Keratinocyte (primary cell): Measurements from ENCODE around the gene FBXW7. TPM values are rescaled to one million over a fixed set of nuclear protein-coding genes. Genes with fewer than 3 reads are reported as not detected.

Source experiments
- DNase-seq: peaks from one replicate; pipeline ENCODE4 v3.0.0-alpha.2; 2011; ENCODE audit warnings: low read depth, missing footprints, low spot score
- FAIRE-seq: peaks from 2 replicates; lab custom pipeline; 2011; peaks lifted over from hg19 to GRCh38; lab: Jason Lieb, UNC
- H2AFZ ChIP-seq: 2 replicates; pipeline ENCODE4 v1.6.0; 2012; ENCODE audit warnings: low read length, control low read depth, inconsistent platforms; ENCODE audit not compliant: control insufficient read depth
- H3K27ac ChIP-seq: 2 replicates; pipeline ENCODE4 v1.5.1; 2011; ENCODE audit warnings: low read length; ENCODE audit not compliant: control insufficient read depth, insufficient read depth
- H3K27me3 ChIP-seq: 3 replicates; pipeline ENCODE4 v1.6.0; 2011; ENCODE audit warnings: low read length; ENCODE audit not compliant: control insufficient read depth, insufficient read depth; ENCODE audit errors: extremely low read depth
- H3K36me3 ChIP-seq, 2 experiments: 2 replicates in 1 of 2; 3 replicates in 1 of 2; pipeline ENCODE4 v1.5.1; 2011; ENCODE audit warnings: low read length in 2 of 2, mild to moderate bottlenecking in 1 of 2; ENCODE audit not compliant: control insufficient read depth in 2 of 2, insufficient read depth in 2 of 2; ENCODE audit errors: extremely low read depth in 1 of 2
- H3K4me1 ChIP-seq: 3 replicates; pipeline ENCODE4 v1.5.1; 2011; ENCODE audit warnings: low read length; ENCODE audit not compliant: control insufficient read depth, insufficient read depth; ENCODE audit errors: extremely low read depth
- H3K4me2 ChIP-seq: 3 replicates; pipeline ENCODE4 v1.6.0; 2011; ENCODE audit warnings: low read depth, low read length; ENCODE audit not compliant: control insufficient read depth, insufficient read depth; ENCODE audit errors: extremely low read depth
- H3K4me3 ChIP-seq, 3 experiments: fragments of 200-600 bp in 1 of 3; sonication (generic) in 1 of 3; 2 replicates in 2 of 3; 3 replicates in 1 of 3; pipeline ENCODE4 v1.5.1; 2011 to 2016; ENCODE audit warnings: low read length in 3 of 3, mild to moderate bottlenecking in 3 of 3, control low read depth in 2 of 3, inconsistent platforms in 1 of 3, low read depth in 1 of 3, mixed read lengths in 1 of 3, mixed run types in 1 of 3, moderate library complexity in 1 of 3; ENCODE audit not compliant: control insufficient read depth in 2 of 3, insufficient read depth in 2 of 3; ENCODE audit errors: extremely low read depth in 1 of 3
- H3K79me2 ChIP-seq: 2 replicates; pipeline ENCODE4 v1.6.0; 2012; ENCODE audit warnings: low read length; ENCODE audit not compliant: control insufficient read depth, insufficient read depth
- H3K9ac ChIP-seq: 3 replicates; pipeline ENCODE4 v1.6.0; 2011; ENCODE audit warnings: low read length; ENCODE audit not compliant: control insufficient read depth, insufficient read depth; ENCODE audit errors: extremely low read depth
- H3K9me1 ChIP-seq: 3 replicates; pipeline ENCODE4 v1.6.0; 2011; ENCODE audit warnings: low read length; ENCODE audit not compliant: control insufficient read depth, insufficient read depth; ENCODE audit errors: extremely low read depth
- H3K9me3 ChIP-seq: 2 replicates; pipeline ENCODE4 v1.5.1; 2012; ENCODE audit warnings: low read depth, low read length; ENCODE audit not compliant: control insufficient read depth
- H4K20me1 ChIP-seq: 3 replicates; pipeline ENCODE4 v1.6.0; 2011; ENCODE audit warnings: low read length; ENCODE audit not compliant: control insufficient read depth, insufficient read depth; ENCODE audit errors: extremely low read depth
- EZH2 ChIP-seq: IDR thresholded peaks from one replicate; pipeline ENCODE4 v1.6.1; 2012; ENCODE audit warnings: inconsistent platforms, mild to moderate bottlenecking, low read length, moderate library complexity
- dilution Hi-C: fragments of 300-500 bp; cut with MboI; formaldehyde crosslinking; loops from one replicate; pipeline ENCODE4 v1.7.0; 2020; ENCODE audit warnings: low sequenced_read_pairs; ENCODE audit not compliant: extremely low pct_ligation_motif_present
- polyA plus RNA-seq, 5 experiments: library from polyadenylated mRNA; depleted of rRNA in 3 of 5; stranded (reverse) in 3 of 5; stranded (forward) in 1 of 5; unstranded in 1 of 5; fragments of >200 nt; gene quantifications; 1 replicate in 1 of 5; 2 replicates in 3 of 5; 3 replicates in 1 of 5; pipeline versions ENCODE4 v1.2.1 to v1.2.3, GENCODE V29; 2011 to 2012; ENCODE audit warnings: missing spikeins in 2 of 5, low read depth in 1 of 5, low replicate concordance in 1 of 5
- TF ChIP-seq, protein P1 (sequence below), 3 experiments: IDR thresholded peaks in 1 of 3; conservative IDR thresholded peaks in 1 of 3; optimal IDR thresholded peaks in 1 of 3; 2 replicates in 2 of 3; 3 replicates in 1 of 3; pipeline versions ENCODE3 to v1.5.1; 2011; ENCODE audit warnings: low read length in 3 of 3, mild to moderate bottlenecking in 3 of 3, moderate library complexity in 2 of 3, control low read depth in 1 of 3, inconsistent platforms in 1 of 3; ENCODE audit not compliant: insufficient read depth in 2 of 3; ENCODE audit errors: extremely low read depth in 1 of 3

The FBXW7 gene
- polyA plus RNA-seq, 1 donor (not counting 4 experiments of a cell fraction or from before 2014, with no cell fraction given) = 39.6 TPM

DNA sequence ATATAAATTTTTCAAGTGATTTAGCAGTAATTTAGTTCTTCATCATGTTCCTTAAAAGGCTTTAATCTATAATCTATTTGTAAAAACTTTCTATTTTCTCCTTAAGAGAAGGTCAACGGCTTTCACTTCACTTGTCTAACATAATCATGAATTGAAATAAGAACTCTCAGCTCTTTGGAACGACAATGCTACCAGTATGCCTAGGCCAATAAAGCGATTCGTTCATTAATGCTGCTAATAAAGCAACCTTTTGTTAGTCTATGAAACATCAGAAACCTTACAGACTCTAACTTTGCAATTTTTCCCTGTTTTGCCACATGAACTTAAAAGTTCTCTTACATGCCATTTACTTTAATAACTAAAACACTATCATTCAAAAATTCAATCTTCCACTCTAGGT lies 47.6 kb downstream of the FBXW7 start:
- H3K36me3 ChIP-seq = no peaks in the 10 kb centered on the region
- no peaks in the 10 kb centered on the region for H3K4me1 ChIP-seq
- H3K9me3 ChIP-seq = no peaks in the 10 kb centered on the region
- TF ChIP-seq, protein P1, sequence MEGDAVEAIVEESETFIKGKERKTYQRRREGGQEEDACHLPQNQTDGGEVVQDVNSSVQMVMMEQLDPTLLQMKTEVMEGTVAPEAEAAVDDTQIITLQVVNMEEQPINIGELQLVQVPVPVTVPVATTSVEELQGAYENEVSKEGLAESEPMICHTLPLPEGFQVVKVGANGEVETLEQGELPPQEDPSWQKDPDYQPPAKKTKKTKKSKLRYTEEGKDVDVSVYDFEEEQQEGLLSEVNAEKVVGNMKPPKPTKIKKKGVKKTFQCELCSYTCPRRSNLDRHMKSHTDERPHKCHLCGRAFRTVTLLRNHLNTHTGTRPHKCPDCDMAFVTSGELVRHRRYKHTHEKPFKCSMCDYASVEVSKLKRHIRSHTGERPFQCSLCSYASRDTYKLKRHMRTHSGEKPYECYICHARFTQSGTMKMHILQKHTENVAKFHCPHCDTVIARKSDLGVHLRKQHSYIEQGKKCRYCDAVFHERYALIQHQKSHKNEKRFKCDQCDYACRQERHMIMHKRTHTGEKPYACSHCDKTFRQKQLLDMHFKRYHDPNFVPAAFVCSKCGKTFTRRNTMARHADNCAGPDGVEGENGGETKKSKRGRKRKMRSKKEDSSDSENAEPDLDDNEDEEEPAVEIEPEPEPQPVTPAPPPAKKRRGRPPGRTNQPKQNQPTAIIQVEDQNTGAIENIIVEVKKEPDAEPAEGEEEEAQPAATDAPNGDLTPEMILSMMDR (optimal IDR thresholded peaks at IDR 0.05 in 1 of 3, IDR thresholded peaks at IDR 0.05 in 1 of 3, conservative IDR thresholded peaks at IDR 0.05 in 1 of 3; ENCODE audit: extremely low read depth in 1 of 3, insufficient read depth in 2 of 3, low read length in 3 of 3) = no peak
- TF ChIP-seq EZH2 = no peak
- peaks cover 3% of the 10 kb centered on the region for H4K20me1 ChIP-seq
- dilution Hi-C loops = no loop called here
- no peak for FAIRE-seq
- H3K27ac ChIP-seq = no peak overlapping the region
- peaks cover 37% of the 10 kb centered on the region for H3K79me2 ChIP-seq
- no peaks in the 10 kb centered on the region for H3K27me3 ChIP-seq
- DNase-seq = no peak
- H2AFZ ChIP-seq = no peak overlapping the region
- H3K4me2 ChIP-seq = no peak overlapping the region
- H3K9ac ChIP-seq = no peak overlapping the region
- H3K4me3 ChIP-seq = no peak overlapping the region
- H3K9me1 ChIP-seq = no peaks in the 10 kb centered on the region

DNA sequence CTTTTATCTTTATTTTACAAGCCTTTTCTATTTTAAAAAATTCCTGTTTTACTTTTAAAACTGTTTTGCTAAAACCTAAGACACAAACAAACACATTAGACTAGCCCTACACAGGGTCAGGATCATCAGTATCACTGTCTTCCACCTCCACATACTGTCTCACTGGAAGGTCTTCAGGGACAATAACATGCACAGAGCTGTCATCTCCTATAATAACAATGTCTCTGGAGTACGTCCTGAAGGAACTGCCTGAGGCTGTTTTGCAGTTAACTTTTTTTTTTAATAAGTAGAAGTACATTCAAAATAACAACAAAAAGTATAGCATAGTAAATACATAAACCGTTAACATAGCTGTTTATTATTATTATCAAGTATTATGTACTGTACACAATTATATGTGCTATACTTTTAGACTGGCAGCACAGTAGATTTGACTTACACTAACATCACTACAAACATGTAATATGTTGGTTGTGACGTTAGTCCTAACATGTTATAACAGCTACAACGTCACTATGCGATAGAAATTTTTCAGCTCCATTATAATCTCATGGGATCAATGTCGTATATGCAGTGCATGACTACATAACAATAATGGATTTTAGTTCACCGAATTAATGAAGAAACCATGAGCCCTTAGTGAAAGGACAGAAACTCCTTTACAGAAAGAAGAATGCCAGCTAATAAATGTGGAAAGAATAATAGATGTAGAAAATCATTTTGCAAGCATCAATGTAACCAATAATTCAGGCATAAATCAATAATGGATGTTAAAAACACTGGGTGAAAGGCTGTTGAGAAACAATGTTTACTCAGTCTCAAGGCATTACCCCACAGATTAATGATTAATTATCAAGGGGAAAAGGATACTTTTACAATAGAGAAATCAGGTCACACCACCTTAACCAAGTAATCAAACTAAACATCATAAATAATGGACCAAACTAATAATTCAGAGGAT lies 49.2 kb downstream of the FBXW7 start:
- Histone ChIP-seq H3K4me1 (no peaks in the 10 kb centered on the region), H3K79me2 (peaks cover 36% of the 10 kb centered on the region), H3K9me1 (no peaks in the 10 kb centered on the region), H3K9me3 (no peaks in the 10 kb centered on the region), H3K9ac (no peak overlapping the region), H3K27me3 (no peaks in the 10 kb centered on the region), H4K20me1 (peaks cover 3% of the 10 kb centered on the region), H2AFZ (no peak overlapping the region), H3K4me2 (no peak overlapping the region), H3K27ac (no peak overlapping the region), H3K36me3 (no peaks in the 10 kb centered on the region), H3K4me3 (no peak overlapping the region)
- TF ChIP-seq, protein P1 (optimal IDR thresholded peaks at IDR 0.05 in 1 of 3, IDR thresholded peaks at IDR 0.05 in 1 of 3, conservative IDR thresholded peaks at IDR 0.05 in 1 of 3; ENCODE audit: extremely low read depth in 1 of 3, insufficient read depth in 2 of 3, low read length in 3 of 3) = no peak
- no peak for TF ChIP-seq EZH2
- DNase-seq (no peak), FAIRE-seq (no peak)
- dilution Hi-C loops = no loop called here
